ENCODE results near the gene SAMD9. TPM values are rescaled to one million over a fixed set of nuclear protein-coding genes. Genes with fewer than 3 reads are reported as not detected.
"Not testable (repeated sequence)": the region's sequence is repeated elsewhere in the genome, so short reads cannot be mapped to it uniquely, and the experiment has no call there.

The SAMD9 gene
- total RNA-seq, 1 experiment from 2014 or later = 12.1 TPM

DNA sequence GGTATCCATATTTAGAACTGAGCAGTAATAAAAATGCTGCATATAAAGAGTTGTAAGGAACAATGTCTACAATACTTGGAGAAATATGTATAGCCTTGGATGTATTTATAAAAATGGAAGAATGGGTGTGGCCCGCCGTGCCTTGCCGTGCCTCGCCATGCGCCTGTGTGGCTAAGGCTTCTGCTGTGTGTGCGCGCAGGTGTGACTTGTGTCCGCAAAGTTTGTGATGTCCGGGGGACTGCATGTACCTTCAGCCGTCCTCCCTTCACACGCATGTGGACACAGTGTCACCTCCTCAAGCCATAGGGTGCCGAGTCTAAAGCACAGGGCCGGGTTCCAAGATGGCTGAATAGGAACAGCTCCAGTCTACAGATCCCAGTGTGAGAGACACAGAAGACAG lies 9.8 kb downstream of the SAMD9 start:
- CTCF ChIA-PET = no interaction called here
- TF ChIP-seq CTCF (conservative IDR thresholded peaks at IDR 0.05) (no peak), EZH2 (IDR thresholded peaks at IDR 0.05; ENCODE audit: low read depth) (no peak)

DNA sequence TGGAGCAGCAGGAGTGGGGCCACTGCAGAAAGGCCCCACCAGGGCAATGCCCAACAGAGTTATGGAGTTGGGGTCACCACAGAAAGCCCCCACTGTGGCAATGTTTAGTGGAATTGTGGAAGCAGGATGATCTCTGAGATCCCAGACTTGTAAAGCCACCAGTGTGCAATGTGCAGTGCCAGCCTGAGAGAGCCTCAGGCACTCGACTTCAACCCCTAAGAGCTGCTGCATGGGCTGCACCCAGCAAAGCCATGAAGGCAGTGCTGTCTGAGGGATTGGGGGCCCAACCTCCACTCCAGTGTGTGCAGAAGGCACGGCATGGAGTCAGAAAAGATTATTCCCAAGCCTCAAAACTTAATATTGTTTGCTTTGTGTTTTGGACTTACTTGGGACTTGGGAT lies 20.4 kb downstream of the SAMD9 start:
- no TSS peak for BruUV-seq (replicated peaks)
- Histone ChIP-seq H3K79me2 (ENCODE audit: low read depth) (no peaks in the 10 kb centered on the region), H3K4me3 (no peak overlapping the region), H4K20me1 (ENCODE audit: insufficient read depth) (no peaks in the 10 kb centered on the region), H3K27ac (no peak overlapping the region), H3K4me2 (no peak overlapping the region), H2AFZ (no peak overlapping the region), H3K4me1 (replicated peaks; ENCODE audit: insufficient read depth) (no peaks in the 10 kb centered on the region), H3K9me3 (ENCODE audit: insufficient read depth, low read depth) (no peaks in the 10 kb centered on the region; the same call in 1 of the 2 replicates), H3K27me3 (ENCODE audit: insufficient read depth, low read depth) (no peaks in the 10 kb centered on the region), H3F3A (ENCODE audit: insufficient read depth, low read depth) (no peaks in the 10 kb centered on the region), H3K9me2 (ENCODE audit: insufficient read depth) (no peaks in the 10 kb centered on the region), H3K36me3 (ENCODE audit: low read depth) (no peaks in the 10 kb centered on the region)
- no peak for DNase-seq
- POLR2A ChIA-PET (ENCODE audit: unreplicated experiment) = no interaction called here
- TF ChIP-seq EZH2 (IDR thresholded peaks at IDR 0.05; ENCODE audit: low read depth) (no peak), CTCF (conservative IDR thresholded peaks at IDR 0.05) (no peak)
- intact Hi-C loops (cut with micrococcal nuclease; ENCODE audit: unreplicated experiment) = no loop called here
- CTCF ChIA-PET = no interaction called here

More for the DNA sequence above, 9.8 kb downstream of the SAMD9 start:
- intact Hi-C loops (cut with micrococcal nuclease; ENCODE audit: unreplicated experiment) = no loop called here
- no peak for DNase-seq
- POLR2A ChIA-PET (ENCODE audit: unreplicated experiment) = no interaction called here
- no peaks in the 10 kb centered on the region for H4K20me1 ChIP-seq (ENCODE audit: insufficient read depth)
- H3K27ac ChIP-seq = no peak overlapping the region
- no peaks in the 10 kb centered on the region for H3K79me2 ChIP-seq (ENCODE audit: low read depth)
- no peaks in the 10 kb centered on the region for H3K36me3 ChIP-seq (ENCODE audit: low read depth)
- no peaks in the 10 kb centered on the region for H3K9me3 ChIP-seq (ENCODE audit: insufficient read depth, low read depth)
- H3F3A ChIP-seq (ENCODE audit: insufficient read depth, low read depth) = no peaks in the 10 kb centered on the region
- H3K4me2 ChIP-seq = no peak overlapping the region
- no peaks in the 10 kb centered on the region for H3K27me3 ChIP-seq (ENCODE audit: insufficient read depth, low read depth)
- no peaks in the 10 kb centered on the region for H3K4me1 ChIP-seq (replicated peaks; ENCODE audit: insufficient read depth)
- no TSS peak for BruUV-seq (replicated peaks)
- H3K4me3 ChIP-seq = no peak overlapping the region
- H3K9me2 ChIP-seq (ENCODE audit: insufficient read depth) = no peaks in the 10 kb centered on the region; the same call in 1 of the 2 replicates
- no peak overlapping the region for H2AFZ ChIP-seq

DNA sequence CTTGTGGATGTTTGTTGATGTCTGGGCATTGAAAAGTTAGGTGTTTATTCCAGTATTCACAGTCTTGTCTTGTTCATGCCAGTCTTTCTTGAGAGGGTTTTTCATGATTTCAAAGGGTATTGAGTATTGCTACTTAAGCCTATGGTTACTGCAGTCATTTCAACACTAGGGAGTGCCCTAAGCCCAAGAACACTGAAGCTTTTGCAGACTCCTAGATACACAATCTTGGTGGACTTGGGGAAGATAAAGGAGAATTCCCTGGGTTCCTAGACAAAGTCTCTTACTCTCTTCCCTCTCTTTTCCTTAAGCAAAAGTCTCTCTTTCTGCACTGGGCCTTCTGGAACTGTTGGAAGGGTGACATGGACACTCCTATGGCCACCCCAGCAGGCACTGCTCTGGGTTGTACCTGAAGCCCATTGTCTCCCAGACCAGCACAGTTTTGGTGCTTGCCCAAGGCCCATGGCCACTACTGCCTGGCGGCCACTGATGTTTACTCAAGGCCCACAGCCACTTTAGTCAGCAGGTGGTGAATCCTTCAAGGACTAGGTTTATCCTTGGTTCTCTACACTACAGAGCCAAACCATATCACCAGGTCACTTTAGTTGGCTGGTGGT lies 24.9 kb downstream of the SAMD9 start:
- ChIA-PET POLR2A (ENCODE audit: unreplicated experiment) (no interaction called here), CTCF (no interaction called here)
- Histone ChIP-seq H3K79me2 (ENCODE audit: low read depth) (no peaks in the 10 kb centered on the region), H3K36me3 (ENCODE audit: low read depth) (no peaks in the 10 kb centered on the region), H3K4me1 (replicated peaks; ENCODE audit: insufficient read depth) (no peaks in the 10 kb centered on the region), H3K9me3 (ENCODE audit: insufficient read depth, low read depth) (peaks cover 2% of the 10 kb centered on the region; the same call in 1 of the 2 replicates), H4K20me1 (ENCODE audit: insufficient read depth) (no peaks in the 10 kb centered on the region), H3K4me2 (no peak overlapping the region), H3K27ac (no peak overlapping the region), H3K4me3 (no peak overlapping the region), H3K9me2 (ENCODE audit: insufficient read depth) (no peaks in the 10 kb centered on the region), H3K27me3 (ENCODE audit: insufficient read depth, low read depth) (no peaks in the 10 kb centered on the region), H2AFZ (no peak overlapping the region), H3F3A (ENCODE audit: insufficient read depth, low read depth) (no peaks in the 10 kb centered on the region)
- intact Hi-C loops (cut with micrococcal nuclease; ENCODE audit: unreplicated experiment) = no loop called here
- no peak for DNase-seq
- TF ChIP-seq EZH2 (IDR thresholded peaks at IDR 0.05; ENCODE audit: low read depth) (no peak), CTCF (conservative IDR thresholded peaks at IDR 0.05) (peak; percentile 41; the same call in 1 of the 2 replicates)
- no TSS peak for BruUV-seq (replicated peaks)

DNA sequence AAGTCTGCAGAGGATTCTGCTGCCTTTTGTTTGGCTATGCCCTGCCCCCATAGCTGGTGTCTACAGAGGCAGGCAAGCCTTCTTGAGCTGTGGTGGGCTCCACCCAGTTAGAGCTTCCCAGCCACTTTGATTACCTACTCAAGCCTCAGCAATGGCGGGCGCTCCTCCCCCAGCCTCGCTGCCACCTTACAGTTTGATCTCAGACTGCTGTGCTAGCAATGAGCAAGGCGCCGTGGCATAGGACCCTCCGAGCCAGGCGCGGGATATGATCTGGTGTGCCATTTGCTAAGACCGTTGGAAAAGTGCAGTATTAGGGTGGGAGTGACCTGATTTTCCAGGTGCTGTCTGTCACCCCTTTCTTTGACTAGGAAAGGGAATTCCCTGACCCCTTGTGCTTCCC lies 44.4 kb downstream of the SAMD9 start:
- H3K4me2 ChIP-seq; DNase-seq; H2AFZ ChIP-seq; CTCF ChIA-PET; H3K9me3 ChIP-seq (ENCODE audit: insufficient read depth, low read depth); H3K9me2 ChIP-seq (ENCODE audit: insufficient read depth); H3K27me3 ChIP-seq (ENCODE audit: insufficient read depth, low read depth); intact Hi-C loops (cut with micrococcal nuclease; ENCODE audit: unreplicated experiment); POLR2A ChIA-PET (ENCODE audit: unreplicated experiment); H3K36me3 ChIP-seq (ENCODE audit: low read depth); H3K4me1 ChIP-seq (replicated peaks; ENCODE audit: insufficient read depth); H4K20me1 ChIP-seq (ENCODE audit: insufficient read depth); H3F3A ChIP-seq (ENCODE audit: insufficient read depth, low read depth); H3K79me2 ChIP-seq (ENCODE audit: low read depth); H3K27ac ChIP-seq; BruUV-seq (replicated peaks); H3K4me3 ChIP-seq: not testable (repeated sequence)
